Liver (tissue), 3 donors: ENCODE measurements around the gene PRKAA2.

Experiments used
- ATF3 ChIP-seq: IDR thresholded peaks from 2 replicates; pipeline ENCODE4 v1.6.1; 2016; ENCODE audit warnings: antibody characterized with exemption
- CTCF ChIP-seq: fragments of 150-350 bp; IDR thresholded peaks from 2 replicates; pipeline ENCODE4 v1.5.1; 2017; ENCODE audit warnings: improper control_type of control experiment, low read depth, low read length; ENCODE audit not compliant: missing input control
- GABPA ChIP-seq, 2 donors: IDR thresholded peaks in 1 of 2; conservative IDR thresholded peaks in 1 of 2; 2 replicates each; pipeline ENCODE4 v1.6.1; 2016; ENCODE audit warnings: antibody characterized with exemption in 2 of 2, mild to moderate bottlenecking in 1 of 2, moderate library complexity in 1 of 2
- HNF4G ChIP-seq: IDR thresholded peaks from 2 replicates; pipeline ENCODE4 v1.6.1; 2016; ENCODE audit warnings: antibody characterized with exemption
- JUND ChIP-seq, 2 donors: IDR thresholded peaks; 2 replicates each; pipeline ENCODE4 v1.6.1; 2016; ENCODE audit warnings: antibody characterized with exemption in 2 of 2
- MAX ChIP-seq: IDR thresholded peaks from 2 replicates; pipeline ENCODE4 v1.6.1; 2016; ENCODE audit warnings: antibody characterized with exemption
- RAD21 ChIP-seq, 2 donors: IDR thresholded peaks; 2 replicates each; pipeline ENCODE4 v1.6.1; 2016; ENCODE audit warnings: antibody characterized with exemption in 2 of 2, mild to moderate bottlenecking in 2 of 2
- REST ChIP-seq: IDR thresholded peaks from 2 replicates; pipeline ENCODE4 v1.6.1; 2016; ENCODE audit warnings: antibody characterized with exemption, mild to moderate bottlenecking
- RXRA ChIP-seq, 2 donors: IDR thresholded peaks; 2 replicates each; pipeline ENCODE4 v1.6.1; 2017 to 2018; ENCODE audit warnings: antibody characterized with exemption in 2 of 2, mild to moderate bottlenecking in 1 of 2
- SP1 ChIP-seq: IDR thresholded peaks from 2 replicates; pipeline ENCODE4 v1.6.1; 2018; ENCODE audit warnings: antibody characterized with exemption, mild to moderate bottlenecking
- TAF1 ChIP-seq: conservative IDR thresholded peaks from 2 replicates; pipeline ENCODE4 v1.6.1; 2016; ENCODE audit warnings: antibody characterized with exemption, mild to moderate bottlenecking
- ZBTB33 ChIP-seq: IDR thresholded peaks from 2 replicates; pipeline ENCODE4 v1.6.1; 2016; ENCODE audit warnings: antibody characterized with exemption
- donor health status: healthy.
- donor health status: healthy.

GRCh38 chr1:56712150-56712549, 67.0 kb downstream of the PRKAA2 start:
- TF ChIP-seq CTCF = no peak
- no peak for TF ChIP-seq REST
- TF ChIP-seq GABPA (IDR thresholded peaks at IDR 0.05 in 1 of 2, conservative IDR thresholded peaks at IDR 0.05 in 1 of 2) = no peak
- no peak for TF ChIP-seq RAD21 (IDR thresholded peaks at IDR 0.05)
- TF ChIP-seq ZBTB33 = no peak
- no peak for TF ChIP-seq RXRA (IDR thresholded peaks at IDR 0.05)
- TF ChIP-seq HNF4G = no peak
- TF ChIP-seq SP1 = no peak
- no peak for TF ChIP-seq JUND (IDR thresholded peaks at IDR 0.05)
- TF ChIP-seq TAF1 = no peak
- no peak for TF ChIP-seq ATF3
- TF ChIP-seq MAX = no peak
